Bronchial epithelial cell (primary cell): ENCODE data around the gene STAT6. TPM values are rescaled to one million over a fixed set of nuclear protein-coding genes. Genes with fewer than 3 reads are reported as not detected.
A peak's percentile ranks its signal among the peaks of the same experiment; 100 is the strongest.
"Not testable (repeated sequence)": the region's sequence is repeated elsewhere in the genome, so short reads cannot be mapped to it uniquely, and the experiment has no call there.

Source experiments
- DNase-seq: peaks from one replicate; pipeline ENCODE4 v3.0.0-alpha.2; 2010; ENCODE audit warnings: low read depth
- FAIRE-seq: peaks from 2 replicates; lab custom pipeline; 2011; peaks lifted over from hg19 to GRCh38; lab: Jason Lieb, UNC
- H3K27me3 ChIP-seq: 2 replicates; pipeline ENCODE4 v1.5.1; 2011; ENCODE audit warnings: low read length; ENCODE audit not compliant: control insufficient read depth, insufficient read depth
- H3K36me3 ChIP-seq: 2 replicates; pipeline ENCODE4 v1.5.1; 2011; ENCODE audit warnings: low read length; ENCODE audit not compliant: control insufficient read depth, insufficient read depth
- H3K4me3 ChIP-seq: 2 replicates; pipeline ENCODE4 v1.5.1; 2011; ENCODE audit warnings: mild to moderate bottlenecking, low read depth, low read length, control low read depth
- total RNA-seq: library from RNA; depleted of rRNA; stranded (reverse); fragments of >200 nt; gene quantifications from 2 replicates; pipeline ENCODE4 v1.2.1, GENCODE V29; 2014
- TF ChIP-seq, protein P1 (sequence below): IDR thresholded peaks from 2 replicates; pipeline ENCODE4 v1.5.1; 2011; ENCODE audit warnings: mild to moderate bottlenecking, moderate library complexity, low read length, control low read depth, inconsistent platforms; ENCODE audit not compliant: insufficient read depth, severe bottlenecking

STAT6 gene
- total RNA-seq, 1 donor from 2014 or later, result 30.8 TPM

DNA sequence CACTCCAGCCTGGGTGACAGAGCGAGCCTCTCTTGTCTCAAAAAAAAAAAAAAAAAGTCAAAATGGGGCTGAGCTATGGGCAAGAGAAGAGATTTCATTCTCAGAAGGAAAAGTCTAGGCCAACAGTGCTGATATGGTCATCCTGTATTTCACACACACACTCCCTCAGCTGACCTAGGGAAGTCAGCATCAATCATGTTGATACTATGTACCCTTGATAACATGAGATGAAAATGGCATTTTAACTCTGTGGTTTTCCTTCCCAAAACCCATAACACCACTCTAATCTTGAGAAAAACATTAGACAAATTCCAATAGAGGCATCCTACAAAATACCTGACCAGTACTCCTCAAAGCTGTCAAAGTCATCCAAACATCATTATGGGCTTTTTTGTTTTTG, 30.3 kb downstream of the STAT6 start:
- DNase-seq (no peak), FAIRE-seq (no peak)
- Histone ChIP-seq H3K36me3 (no peaks in the 10 kb centered on the region), H3K27me3 (no peaks in the 10 kb centered on the region), H3K4me3 (no peak overlapping the region)
- TF ChIP-seq, protein P1, sequence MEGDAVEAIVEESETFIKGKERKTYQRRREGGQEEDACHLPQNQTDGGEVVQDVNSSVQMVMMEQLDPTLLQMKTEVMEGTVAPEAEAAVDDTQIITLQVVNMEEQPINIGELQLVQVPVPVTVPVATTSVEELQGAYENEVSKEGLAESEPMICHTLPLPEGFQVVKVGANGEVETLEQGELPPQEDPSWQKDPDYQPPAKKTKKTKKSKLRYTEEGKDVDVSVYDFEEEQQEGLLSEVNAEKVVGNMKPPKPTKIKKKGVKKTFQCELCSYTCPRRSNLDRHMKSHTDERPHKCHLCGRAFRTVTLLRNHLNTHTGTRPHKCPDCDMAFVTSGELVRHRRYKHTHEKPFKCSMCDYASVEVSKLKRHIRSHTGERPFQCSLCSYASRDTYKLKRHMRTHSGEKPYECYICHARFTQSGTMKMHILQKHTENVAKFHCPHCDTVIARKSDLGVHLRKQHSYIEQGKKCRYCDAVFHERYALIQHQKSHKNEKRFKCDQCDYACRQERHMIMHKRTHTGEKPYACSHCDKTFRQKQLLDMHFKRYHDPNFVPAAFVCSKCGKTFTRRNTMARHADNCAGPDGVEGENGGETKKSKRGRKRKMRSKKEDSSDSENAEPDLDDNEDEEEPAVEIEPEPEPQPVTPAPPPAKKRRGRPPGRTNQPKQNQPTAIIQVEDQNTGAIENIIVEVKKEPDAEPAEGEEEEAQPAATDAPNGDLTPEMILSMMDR, result no peak

DNA sequence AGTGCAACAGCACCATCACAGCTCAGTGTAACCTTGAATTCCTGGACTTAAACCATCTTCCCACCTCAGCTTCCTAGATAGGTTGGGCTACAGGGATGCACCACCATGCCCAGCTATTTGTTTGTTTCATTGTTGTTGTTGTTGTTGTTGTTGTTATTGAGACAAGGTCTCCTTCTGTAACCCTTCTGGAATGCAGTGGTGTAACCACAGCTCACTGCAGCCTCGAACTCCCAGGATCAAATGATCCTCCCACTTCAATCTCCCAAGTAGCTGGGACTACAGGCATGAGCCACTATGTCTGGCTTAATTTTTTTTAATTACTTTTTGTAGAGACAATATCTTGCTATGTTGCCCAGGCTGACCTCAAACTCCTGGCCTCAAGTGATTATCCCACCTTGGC, 31.3 kb downstream of the STAT6 start:
- Histone ChIP-seq H3K36me3 (no peaks in the 10 kb centered on the region), H3K4me3 (no peak overlapping the region), H3K27me3 (no peaks in the 10 kb centered on the region)
- FAIRE-seq, result no peak
- TF ChIP-seq, protein P1, result no peak
- no peak for DNase-seq

- FAIRE-seq, result peak; percentile 91
- DNase-seq, result peak; percentile 100
- TF ChIP-seq, protein P1, result no peak
- peak within 1 kb of the TSS; percentile 79 for H3K4me3 ChIP-seq
- H3K36me3 ChIP-seq, result no peaks in the 10 kb centered on the region
- H3K27me3 ChIP-seq, result no peaks in the 10 kb centered on the region
Observed at GRCh38 chr12:57078519-57079404, 32.4 kb downstream of the STAT6 start, which contains the start of gene NEMP1. Gene NEMP1 (minus strand): TSS chr12:57078791. CDS start chr12:57078745, 46 bp downstream.

GRCh38 chr12:57073566-57074450, 37.4 kb downstream of the STAT6 start:
- not testable (repeated sequence) for H3K36me3 ChIP-seq, DNase-seq, FAIRE-seq, H3K27me3 ChIP-seq, H3K4me3 ChIP-seq

DNA sequence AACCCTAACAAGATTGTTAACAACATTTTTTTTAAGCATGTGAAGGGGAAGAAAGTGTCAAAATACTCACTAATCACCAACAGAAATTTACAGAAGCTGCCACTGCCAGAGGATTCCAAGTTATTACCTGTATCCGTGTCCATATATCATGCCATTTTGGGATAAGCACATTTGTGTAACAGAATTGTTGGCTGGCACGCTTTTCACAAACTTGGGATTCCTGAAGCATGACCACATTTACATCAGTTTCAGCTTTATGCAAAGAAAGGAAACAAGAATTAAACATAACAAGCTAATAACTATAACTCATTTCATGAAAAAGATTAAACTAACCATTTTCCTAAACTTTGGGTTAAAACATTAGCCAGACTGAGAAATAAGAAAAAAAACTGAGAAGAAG, 38.5 kb downstream of the STAT6 start:
- TF ChIP-seq, protein P1, result no peak
- no peaks in the 10 kb centered on the region for H3K27me3 ChIP-seq
- DNase-seq, result no peak
- no peak for FAIRE-seq
- H3K36me3 ChIP-seq, result peaks cover 2% of the 10 kb centered on the region
- H3K4me3 ChIP-seq, result no peak overlapping the region

DNA sequence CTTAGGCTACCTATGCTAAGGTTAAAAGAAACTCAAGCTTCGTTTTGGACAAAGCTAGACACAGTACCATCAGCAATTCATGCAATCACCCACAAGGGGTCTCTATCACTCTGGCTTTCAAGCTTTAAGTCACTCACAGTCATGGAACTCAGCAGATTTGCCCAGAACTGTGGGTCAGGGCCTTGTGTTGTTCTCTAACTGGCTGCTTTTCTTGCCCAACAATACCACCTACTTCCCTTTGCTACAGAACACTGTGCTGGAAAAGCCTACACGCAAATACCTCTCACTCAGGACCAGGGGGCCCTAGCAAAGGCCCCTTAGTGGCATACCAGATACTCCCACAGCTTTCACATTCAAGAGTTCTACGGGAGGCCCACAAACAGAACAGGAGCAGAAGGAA, 41.6 kb downstream of the STAT6 start:
- no peak for FAIRE-seq
- TF ChIP-seq, protein P1, result peak; percentile 86
- DNase-seq, result peak; percentile 78
- Histone ChIP-seq H3K27me3 (no peaks in the 10 kb centered on the region), H3K36me3 (peaks cover 2% of the 10 kb centered on the region), H3K4me3 (no peak overlapping the region)
